Neural cell (in vitro differentiated cells): ENCODE measurements around the gene C13orf46. TPM values are rescaled to one million over a fixed set of nuclear protein-coding genes. Genes with fewer than 3 reads are reported as not detected.

Experiments used
- H2AFZ ChIP-seq: fragments of 200-600, 300-800 bp; sonication (generic), shearing (Covaris generic); 2 replicates; pipeline ENCODE4 v1.6.0; 2014; ENCODE audit warnings: low read depth, mild to moderate bottlenecking, antibody characterized with exemption, low read length, moderate library complexity
- H3F3A ChIP-seq: fragments of 200-600 bp; shearing (Covaris generic); 2 replicates; pipeline ENCODE4 v1.6.1; 2016; ENCODE audit warnings: mild to moderate bottlenecking, moderate library complexity, mixed read lengths, antibody characterized with exemption, low read length; ENCODE audit not compliant: insufficient read depth, poor library complexity, severe bottlenecking
- H3K27ac ChIP-seq: fragments of 200-600, 300-800 bp; sonication (generic), shearing (Covaris generic); 2 replicates; pipeline ENCODE4 v1.5.1; 2014; ENCODE audit warnings: mild to moderate bottlenecking, low read length, moderate library complexity
- H3K27me3 ChIP-seq: fragments of 300-800, 200-600 bp; sonication (generic), shearing (Covaris generic); 2 replicates; pipeline ENCODE4 v1.6.0; 2014; ENCODE audit warnings: mild to moderate bottlenecking, low read depth, low read length, moderate library complexity; ENCODE audit not compliant: insufficient read depth
- H3K36me3 ChIP-seq: fragments of 300-800, 200-600 bp; sonication (generic), shearing (Covaris generic); 2 replicates; pipeline ENCODE4 v1.5.1; 2014; ENCODE audit warnings: mild to moderate bottlenecking, antibody characterized with exemption, low read length, moderate library complexity; ENCODE audit not compliant: insufficient read depth
- H3K4me2 ChIP-seq: fragments of 300-800, 200-600 bp; sonication (generic), shearing (Covaris generic); 2 replicates; pipeline ENCODE4 v1.6.0; 2014; ENCODE audit warnings: mild to moderate bottlenecking, low read length
- H3K4me3 ChIP-seq: fragments of 300-800, 200-600 bp; sonication (generic), shearing (Covaris generic); 2 replicates; pipeline ENCODE4 v1.5.1; 2014; ENCODE audit warnings: mild to moderate bottlenecking, low read length, moderate library complexity
- H3K79me2 ChIP-seq: fragments of 200-600 bp; shearing (Covaris generic); replicated peaks from 2 replicates; pipeline ENCODE4 v1.6.0; 2014; ENCODE audit warnings: mild to moderate bottlenecking, low read length, moderate library complexity; ENCODE audit not compliant: insufficient read depth
- H3K9ac ChIP-seq: fragments of 300-800, 200-600 bp; sonication (generic), shearing (Covaris generic); 2 replicates; pipeline ENCODE4 v1.6.1; 2016; ENCODE audit warnings: mild to moderate bottlenecking, low read length, mixed read lengths
- H3K9me2 ChIP-seq: fragments of 200-600 bp; shearing (Covaris generic); 2 replicates; pipeline ENCODE4 v1.6.1; 2016; ENCODE audit warnings: mild to moderate bottlenecking, low read length, mixed read lengths; ENCODE audit not compliant: insufficient read depth
- H3K9me3 ChIP-seq: fragments of 200-600, 300-800 bp; sonication (generic), shearing (Covaris generic); 2 replicates; pipeline ENCODE4 v1.6.1; 2016; ENCODE audit warnings: mild to moderate bottlenecking, mixed run types, low read length, moderate library complexity, mixed read lengths
- H4K20me1 ChIP-seq: fragments of 200-600 bp; shearing (Covaris generic); 2 replicates; pipeline ENCODE4 v1.6.1; 2016; ENCODE audit warnings: mild to moderate bottlenecking, mixed run types; ENCODE audit not compliant: insufficient read depth
- EP300 ChIP-seq: fragments of 450-650 bp; conservative IDR thresholded peaks from 2 replicates; pipeline ENCODE4 v1.6.1; 2014; ENCODE audit warnings: antibody characterized with exemption, mild to moderate bottlenecking, moderate library complexity; ENCODE audit not compliant: poor library complexity, severe bottlenecking
- EZH2 ChIP-seq: fragments of 200-600, 300-800 bp; shearing (Covaris generic), sonication (generic); IDR thresholded peaks from 2 replicates; pipeline ENCODE4 v1.6.1; 2014; ENCODE audit warnings: antibody characterized with exemption, low read length, borderline replicate concordance, mild to moderate bottlenecking; ENCODE audit not compliant: insufficient read depth, poor library complexity, severe bottlenecking
- MXI1 ChIP-seq: fragments of 450-650 bp; conservative IDR thresholded peaks from 2 replicates; pipeline ENCODE4 v1.6.1; 2014; ENCODE audit warnings: antibody characterized with exemption, mild to moderate bottlenecking; ENCODE audit not compliant: poor library complexity, severe bottlenecking
- POLR2AphosphoS5 ChIP-seq: IDR thresholded peaks from 2 replicates; pipeline ENCODE4 v1.6.1; 2012
- RAD21 ChIP-seq: fragments of 450-650 bp; conservative IDR thresholded peaks from 2 replicates; pipeline ENCODE4 v1.6.1; 2014; ENCODE audit warnings: antibody characterized with exemption, mild to moderate bottlenecking, moderate library complexity
- REST ChIP-seq: IDR thresholded peaks from 2 replicates; pipeline ENCODE4 v1.6.1; 2012; ENCODE audit warnings: borderline replicate concordance
- SMC3 ChIP-seq: fragments of 450-650 bp; conservative IDR thresholded peaks from 2 replicates; pipeline ENCODE4 v1.6.1; 2014; ENCODE audit warnings: antibody characterized with exemption, mild to moderate bottlenecking, moderate library complexity; ENCODE audit not compliant: poor library complexity
- TAF1 ChIP-seq: IDR thresholded peaks from 2 replicates; pipeline ENCODE4 v1.6.1; 2012; ENCODE audit warnings: low read depth
- polyA plus RNA-seq: library from polyadenylated mRNA; depleted of rRNA; stranded (reverse); fragments of >200 nt; gene quantifications from 2 replicates; pipeline ENCODE4 v1.2.3, GENCODE V29; 2014
- TF ChIP-seq, protein P1 (sequence below): fragments of 450-650 bp; IDR thresholded peaks from 2 replicates; pipeline ENCODE4 v1.5.1; 2014; ENCODE audit warnings: antibody characterized with exemption, mild to moderate bottlenecking, moderate library complexity; ENCODE audit not compliant: poor library complexity, severe bottlenecking

Gene C13orf46
- polyA plus RNA-seq, 1 donor from 2014 or later = not detected

- Histone ChIP-seq H3K27me3 (no peaks in the 10 kb centered on the region), H3K79me2 (no peaks in the 10 kb centered on the region), H3K9ac (no peak overlapping the region), H3K4me2 (no peak overlapping the region), H2AFZ (no peak overlapping the region), H3K9me3 (no peaks in the 10 kb centered on the region), H3K4me3 (no peak overlapping the region), H3F3A (no peaks in the 10 kb centered on the region), H3K9me2 (no peaks in the 10 kb centered on the region), H3K27ac (no peak overlapping the region), H3K36me3 (peaks cover 6% of the 10 kb centered on the region), H4K20me1 (no peaks in the 10 kb centered on the region)
- TF ChIP-seq POLR2AphosphoS5 (no peak), EZH2 (no peak), SMC3 (no peak), MXI1 (no peak), TAF1 (no peak), REST (no peak), RAD21 (no peak), EP300 (no peak)
- TF ChIP-seq, protein P1, sequence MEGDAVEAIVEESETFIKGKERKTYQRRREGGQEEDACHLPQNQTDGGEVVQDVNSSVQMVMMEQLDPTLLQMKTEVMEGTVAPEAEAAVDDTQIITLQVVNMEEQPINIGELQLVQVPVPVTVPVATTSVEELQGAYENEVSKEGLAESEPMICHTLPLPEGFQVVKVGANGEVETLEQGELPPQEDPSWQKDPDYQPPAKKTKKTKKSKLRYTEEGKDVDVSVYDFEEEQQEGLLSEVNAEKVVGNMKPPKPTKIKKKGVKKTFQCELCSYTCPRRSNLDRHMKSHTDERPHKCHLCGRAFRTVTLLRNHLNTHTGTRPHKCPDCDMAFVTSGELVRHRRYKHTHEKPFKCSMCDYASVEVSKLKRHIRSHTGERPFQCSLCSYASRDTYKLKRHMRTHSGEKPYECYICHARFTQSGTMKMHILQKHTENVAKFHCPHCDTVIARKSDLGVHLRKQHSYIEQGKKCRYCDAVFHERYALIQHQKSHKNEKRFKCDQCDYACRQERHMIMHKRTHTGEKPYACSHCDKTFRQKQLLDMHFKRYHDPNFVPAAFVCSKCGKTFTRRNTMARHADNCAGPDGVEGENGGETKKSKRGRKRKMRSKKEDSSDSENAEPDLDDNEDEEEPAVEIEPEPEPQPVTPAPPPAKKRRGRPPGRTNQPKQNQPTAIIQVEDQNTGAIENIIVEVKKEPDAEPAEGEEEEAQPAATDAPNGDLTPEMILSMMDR = no peak
Measured at GRCh38 chr13:114015111-114015968, 41.5 kb upstream of the C13orf46 start.

DNA sequence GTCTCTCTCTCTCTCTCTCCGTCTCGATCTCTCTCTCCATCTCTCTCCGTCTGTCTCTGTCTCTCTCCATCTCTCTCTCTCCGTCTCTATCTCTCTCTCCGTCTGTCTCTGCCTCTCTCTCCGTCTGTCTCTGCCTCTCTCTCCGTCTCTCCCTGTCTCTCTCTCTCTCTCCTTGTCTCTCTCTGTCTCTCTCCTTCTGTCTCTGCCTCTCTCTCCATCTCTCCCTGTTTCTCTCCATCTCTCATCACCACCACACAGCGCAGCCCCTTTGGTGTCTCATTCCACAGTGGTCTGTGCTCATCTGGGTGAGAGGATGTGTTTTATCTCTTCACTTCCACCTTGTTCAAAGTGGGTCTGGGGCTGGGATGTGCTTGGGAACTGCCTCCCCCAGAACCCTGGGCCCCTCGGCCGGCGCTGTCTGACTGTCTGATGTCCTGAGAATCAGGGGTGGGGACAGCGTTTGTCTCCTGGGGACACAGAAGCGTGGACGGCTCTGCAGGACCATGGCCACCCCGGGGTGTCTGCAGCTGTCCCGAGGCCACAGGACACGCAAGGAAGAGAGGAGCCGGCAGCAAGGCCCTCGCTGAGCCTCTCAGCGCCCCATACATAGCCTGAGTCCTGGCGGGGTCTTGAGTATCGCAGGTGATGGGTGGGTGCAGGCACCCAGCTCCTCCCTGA, 40.2 kb upstream of the C13orf46 start:
- Histone ChIP-seq H3K9me3 (no peaks in the 10 kb centered on the region), H3K9me2 (no peaks in the 10 kb centered on the region), H3K4me3 (no peak overlapping the region), H3K4me2 (no peak overlapping the region), H3K27me3 (no peaks in the 10 kb centered on the region), H3K9ac (no peak overlapping the region), H2AFZ (no peak overlapping the region), H3K27ac (no peak overlapping the region), H4K20me1 (no peaks in the 10 kb centered on the region), H3F3A (no peaks in the 10 kb centered on the region), H3K36me3 (peaks cover 6% of the 10 kb centered on the region), H3K79me2 (no peaks in the 10 kb centered on the region)
- no peak for TF ChIP-seq MXI1
- TF ChIP-seq EP300 = no peak
- TF ChIP-seq, protein P1 = no peak
- TF ChIP-seq TAF1 = no peak
- no peak for TF ChIP-seq REST
- TF ChIP-seq EZH2 = no peak
- no peak for TF ChIP-seq SMC3
- TF ChIP-seq RAD21 = no peak
